Measurements from ENCODE around the gene TMEM263.
"Not testable (repeated sequence)": the region's sequence is repeated elsewhere in the genome, so short reads cannot be mapped to it uniquely, and the experiment has no call there.

TMEM263 gene

GRCh38 chr12:106987846-106988245 is 32.1 kb downstream of the TMEM263 start:
- no peak for DNase-seq

- DNase-seq, result no peak
Observed at GRCh38 chr12:106994579-106995220, 39.0 kb downstream of the TMEM263 start.

DNA sequence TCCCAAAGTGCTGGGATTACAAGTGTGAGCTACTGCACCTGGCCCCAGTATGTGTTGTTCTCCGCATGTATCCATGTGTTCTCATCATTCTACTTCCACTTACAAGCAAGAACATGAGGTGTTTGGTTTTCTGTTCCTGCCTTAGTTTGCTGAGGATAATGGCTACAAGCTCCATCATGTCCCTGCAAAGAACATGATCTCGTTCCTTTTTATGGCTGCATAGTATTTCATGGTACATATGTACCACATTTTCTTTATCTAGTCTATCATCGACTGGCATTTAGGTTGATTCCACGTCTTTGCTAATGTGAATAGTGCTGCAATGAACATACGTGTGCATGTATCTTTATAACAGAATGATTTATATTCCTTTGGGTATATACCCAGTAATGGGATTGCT is 40.4 kb downstream of the TMEM263 start:
- DNase-seq, result not testable (repeated sequence)

DNA sequence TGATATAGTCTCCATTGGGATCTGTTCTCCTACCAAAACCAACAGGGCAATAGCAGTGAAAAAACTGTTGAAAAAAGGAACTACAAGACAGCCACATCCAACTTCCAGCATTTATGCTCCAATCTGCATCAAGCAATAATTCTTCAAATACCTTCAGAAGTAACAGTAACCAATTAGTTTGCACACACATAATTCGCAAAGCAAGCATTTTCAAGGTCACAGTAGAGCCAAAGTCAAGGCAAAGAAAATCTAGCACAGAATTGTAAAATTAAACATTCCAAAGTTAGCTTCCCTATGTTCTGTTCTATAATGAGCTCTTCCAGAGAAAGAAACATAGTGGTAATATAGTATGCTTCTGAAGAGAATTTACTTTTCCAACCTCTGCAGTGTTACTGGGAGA is 42.2 kb downstream of the TMEM263 start:
- no peak for DNase-seq

DNA sequence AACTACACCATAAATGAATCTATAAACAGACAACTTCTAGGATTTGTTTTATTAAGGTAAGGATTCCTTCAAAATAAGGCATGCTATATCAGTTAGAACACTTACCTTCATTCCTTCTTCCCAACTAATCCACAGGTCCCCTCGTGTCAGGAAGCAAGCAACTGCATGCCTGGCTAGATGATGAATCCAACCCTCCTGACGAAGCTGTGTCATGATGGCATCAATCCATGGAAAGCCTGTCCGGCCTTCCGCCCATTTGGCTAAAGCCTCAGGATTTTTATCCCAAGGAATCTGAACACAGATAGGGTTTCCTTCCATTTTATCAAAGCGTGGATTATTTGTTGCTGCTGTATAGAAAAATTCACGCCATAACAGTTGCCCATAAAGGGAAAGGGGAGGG is 43.7 kb downstream of the TMEM263 start:
- DNase-seq, result no peak

- DNase-seq, result not testable (repeated sequence)
Observed at GRCh38 chr12:107002665-107003064, 47.0 kb downstream of the TMEM263 start.

GRCh38 chr12:107007411-107007810 is 51.7 kb downstream of the TMEM263 start:
- no peak for DNase-seq

- no peak for DNase-seq
Observed at GRCh38 chr12:107011519-107011918, 55.8 kb downstream of the TMEM263 start.

GRCh38 chr12:107012736-107013425 is 57.2 kb downstream of the TMEM263 start:
- DNase-seq, result no peak

DNA sequence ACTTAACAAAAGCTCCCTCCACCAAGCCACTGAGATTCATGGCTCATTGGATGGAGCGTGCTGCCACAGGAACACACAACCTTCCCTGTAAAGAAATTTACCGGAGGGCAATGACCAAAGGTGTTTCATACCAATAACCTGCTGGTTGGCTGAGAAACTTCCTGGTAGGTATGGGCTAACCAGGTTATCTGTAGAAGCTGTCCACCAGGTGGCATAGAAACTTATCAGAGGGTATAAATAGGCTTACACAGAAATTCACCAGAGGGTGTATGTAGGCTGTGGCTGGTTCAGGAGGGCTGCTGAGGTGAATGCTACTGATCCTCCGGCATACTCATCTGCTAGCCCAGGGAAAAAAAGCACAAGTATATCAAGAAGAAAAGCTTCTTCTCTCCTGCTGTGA is 58.3 kb downstream of the TMEM263 start:
- peak; percentile 54 for DNase-seq

- no peak for DNase-seq
Observed at GRCh38 chr12:107017042-107017441, 61.3 kb downstream of the TMEM263 start.

- no peak for DNase-seq
Observed at GRCh38 chr12:107019546-107019945, 63.8 kb downstream of the TMEM263 start.
